ENCODE results near the gene INHBA. TPM values are rescaled to one million over a fixed set of nuclear protein-coding genes. Genes with fewer than 3 reads are reported as not detected.
A peak's percentile ranks its signal among the peaks of the same experiment; 100 is the strongest.

Gene INHBA
- total RNA-seq, 1 donor from 2014 or later = 2.6 TPM

GRCh38 chr7:41715000-41715399, 12.1 kb upstream of the INHBA start:
- DNase-seq (ENCODE audit: low spot score) = no peak
- no peak for ATAC-seq

- peak; percentile 69 for DNase-seq (ENCODE audit: low spot score)
- ATAC-seq = peak; percentile 88
Measured at GRCh38 chr7:41711283-41712064, 8.6 kb upstream of the INHBA start.

GRCh38 chr7:41710838-41711237, 7.9 kb upstream of the INHBA start:
- DNase-seq (ENCODE audit: low spot score) (no peak), ATAC-seq (no peak)

GRCh38 chr7:41709621-41710020, 6.7 kb upstream of the INHBA start:
- DNase-seq (ENCODE audit: low spot score) = no peak
- no peak for ATAC-seq

GRCh38 chr7:41708581-41709358, 5.9 kb upstream of the INHBA start:
- DNase-seq (ENCODE audit: low spot score) (peak; percentile 89), ATAC-seq (peak; percentile 35)

- no peak for ATAC-seq
Measured at GRCh38 chr7:41706228-41706930, 3.5 kb upstream of the INHBA start.

GRCh38 chr7:41705109-41705901, 2.4 kb upstream of the INHBA start:
- ATAC-seq = peak; percentile 87
- peak; percentile 92 for DNase-seq (ENCODE audit: low spot score)

More at GRCh38 chr7:41706228-41706930, 3.5 kb upstream of the INHBA start:
- no peak for DNase-seq (ENCODE audit: low spot score)

GRCh38 chr7:41701068-41701941, 1.6 kb downstream of the INHBA start:
- DNase-seq (ENCODE audit: low spot score) (no peak), ATAC-seq (no peak)

GRCh38 chr7:41700044-41700471, 2.8 kb downstream of the INHBA start:
- DNase-seq (ENCODE audit: low spot score) (no peak), ATAC-seq (no peak)

- no peak for DNase-seq (ENCODE audit: low spot score)
Measured at GRCh38 chr7:41699516-41699915, 3.4 kb downstream of the INHBA start.

GRCh38 chr7:41698726-41699125, 4.2 kb downstream of the INHBA start:
- ATAC-seq (no peak), DNase-seq (ENCODE audit: low spot score) (no peak)

More at GRCh38 chr7:41699516-41699915, 3.4 kb downstream of the INHBA start:
- peak; percentile 29 for ATAC-seq

- ATAC-seq (no peak), DNase-seq (ENCODE audit: low spot score) (no peak)
Measured at GRCh38 chr7:41698114-41698513, 4.8 kb downstream of the INHBA start.

GRCh38 chr7:41696323-41696916, 6.5 kb downstream of the INHBA start:
- DNase-seq (ENCODE audit: low spot score) = peak; percentile 77
- peak; percentile 73 for ATAC-seq

- DNase-seq (ENCODE audit: low spot score) (no peak), ATAC-seq (peak; percentile 1)
Measured at GRCh38 chr7:41695661-41696322, 7.1 kb downstream of the INHBA start.

GRCh38 chr7:41694495-41694894, 8.4 kb downstream of the INHBA start:
- ATAC-seq = no peak
- DNase-seq (ENCODE audit: low spot score) = no peak

GRCh38 chr7:41693150-41693997, 9.5 kb downstream of the INHBA start:
- ATAC-seq (peak; percentile 64), DNase-seq (ENCODE audit: low spot score) (peak; percentile 80)

GRCh38 chr7:41692251-41692650, 10.6 kb downstream of the INHBA start:
- no peak for ATAC-seq
- DNase-seq (ENCODE audit: low spot score) = no peak
